Stimulated activated CD4-positive, alpha-beta T cell treated with anti-CD3 and anti-CD28 coated beads, Interleukin-15, amount 100 ng/mL, for 24 hours (primary cell): Measurements from ENCODE around the gene ATP6V1G1.
"Not testable (repeated sequence)": the region's sequence is repeated elsewhere in the genome, so short reads cannot be mapped to it uniquely, and the experiment has no call there.

Source experiments
- DNase-seq: peaks from one replicate; pipeline ENCODE4 v3.0.0-alpha.2; 2020

Gene ATP6V1G1

DNA sequence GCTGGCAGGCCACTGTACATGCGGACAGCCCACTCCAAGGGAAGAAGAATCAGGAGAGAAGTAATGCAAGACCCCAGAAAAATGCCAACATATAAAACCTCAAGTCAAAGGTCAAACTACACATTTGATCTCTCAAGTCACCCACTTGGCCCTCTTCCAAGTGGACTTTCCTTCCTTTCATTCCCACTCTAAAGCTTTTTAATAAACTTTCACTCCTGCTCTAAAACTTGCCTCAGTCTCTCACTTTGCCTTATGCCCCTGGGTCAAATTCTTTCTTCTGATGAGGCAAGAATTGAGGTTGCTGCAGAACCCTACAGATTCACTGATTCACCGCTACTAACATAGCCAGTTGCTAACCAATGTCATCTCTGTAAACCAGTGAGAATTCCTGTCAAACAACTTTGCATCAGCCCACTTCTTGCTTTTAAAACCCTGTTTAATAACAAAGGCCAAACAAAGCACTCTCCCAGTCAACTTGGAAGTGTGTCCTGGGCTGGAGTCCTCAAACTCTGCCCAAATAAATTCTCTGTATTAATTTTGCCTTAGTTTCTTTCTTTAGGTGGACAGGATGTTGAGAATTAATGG, 6.9 kb upstream of the ATP6V1G1 start:
- DNase-seq = no peak

DNA sequence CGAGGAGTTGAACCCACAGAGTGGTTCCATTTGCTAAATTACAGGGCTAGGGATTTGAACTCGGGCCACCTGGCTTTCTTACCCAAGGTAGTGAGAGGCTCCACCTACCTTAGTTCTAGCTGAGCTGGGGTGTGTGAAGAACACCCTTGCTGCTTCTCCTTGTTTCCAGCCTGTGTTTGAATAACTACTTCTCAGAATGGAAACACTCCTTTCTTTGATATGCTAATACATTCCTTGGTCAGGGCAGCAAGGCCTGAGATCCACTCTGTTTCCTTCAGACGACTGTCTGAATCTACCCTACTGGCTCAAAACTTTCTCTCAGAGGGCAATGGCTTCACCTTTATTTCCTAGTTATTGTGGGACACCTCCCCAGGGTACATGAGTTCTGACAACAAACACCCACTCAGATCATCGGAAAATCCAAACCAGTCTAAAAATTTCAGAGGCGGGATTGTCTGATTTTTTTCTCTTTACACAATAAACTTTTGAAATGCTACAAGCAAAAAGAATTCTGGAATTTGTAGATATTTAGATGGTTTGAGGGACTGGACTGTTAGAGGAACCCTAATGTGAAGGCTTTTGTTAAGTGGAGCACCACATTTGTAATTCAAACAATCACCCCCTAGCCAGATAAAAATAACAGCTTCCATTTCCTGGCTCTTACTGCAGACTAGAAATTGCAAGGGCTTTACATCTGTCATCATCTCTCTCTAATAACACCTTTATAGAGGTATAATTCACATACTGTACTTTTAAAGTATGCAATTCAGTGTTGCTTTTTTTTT, 4.0 kb upstream of the ATP6V1G1 start:
- DNase-seq = no peak

DNA sequence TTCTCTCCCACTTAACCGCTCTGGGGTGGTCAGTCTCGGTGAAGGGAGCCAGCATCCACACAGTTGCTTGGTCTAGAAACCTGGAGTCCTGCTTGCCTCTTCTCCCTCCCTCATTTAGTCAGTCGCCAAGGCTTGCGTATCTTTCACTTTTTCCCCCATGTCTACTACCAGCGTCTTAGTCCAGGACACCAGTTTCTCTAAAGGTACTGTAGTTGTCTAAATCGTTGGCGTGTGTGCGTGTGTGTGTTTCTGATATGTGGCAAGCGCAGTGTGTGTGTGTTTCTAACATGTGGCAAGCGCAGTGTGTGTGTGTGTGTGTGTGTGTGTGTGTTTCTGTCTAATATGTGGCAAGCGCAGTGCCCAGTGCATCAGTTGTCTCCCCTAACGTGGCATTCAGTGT, 641 bp downstream of the ATP6V1G1 start:
- peak; percentile 32 for DNase-seq

DNA sequence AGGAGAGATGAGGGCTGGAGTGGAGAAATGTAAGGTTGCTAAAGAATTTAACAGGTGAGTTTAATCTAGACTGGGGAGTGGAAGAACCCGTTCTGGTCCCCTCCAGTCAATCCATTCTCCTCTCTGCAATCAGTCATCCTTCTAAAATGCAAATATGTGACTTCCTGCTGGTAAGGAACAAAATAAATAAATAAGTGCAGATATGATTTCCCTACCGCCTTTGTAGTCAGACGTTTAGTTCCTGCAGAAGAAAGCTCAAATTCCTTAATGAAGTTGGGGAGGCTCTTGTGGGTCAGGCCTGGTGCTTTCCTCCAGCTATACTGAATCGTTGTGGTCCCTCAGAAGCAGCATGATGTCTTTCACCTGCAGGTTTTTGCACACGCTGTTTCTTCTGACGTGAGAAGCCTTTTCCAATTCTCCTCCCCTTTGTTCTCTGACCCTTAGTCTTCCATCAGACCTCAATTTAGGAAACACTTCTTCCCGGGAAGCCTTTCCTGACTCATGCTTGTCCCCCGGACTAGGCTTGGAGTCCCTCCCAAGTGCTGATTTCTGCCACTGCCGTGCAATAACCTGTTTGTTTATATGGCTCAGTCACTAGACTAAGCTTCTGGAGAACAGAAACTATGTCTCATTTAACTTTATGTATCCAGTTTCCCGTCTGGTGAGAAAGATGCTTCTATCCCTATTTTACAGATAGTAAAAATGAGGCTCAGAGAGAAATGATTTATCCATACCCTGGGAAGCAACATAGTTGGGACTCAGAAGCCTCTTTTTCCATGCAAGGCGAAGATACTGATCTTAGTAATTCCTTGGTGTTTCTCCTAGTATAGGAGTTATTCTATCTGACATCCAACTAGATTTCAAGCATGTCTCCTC, 1.3 kb downstream of the ATP6V1G1 start:
- no peak for DNase-seq

DNA sequence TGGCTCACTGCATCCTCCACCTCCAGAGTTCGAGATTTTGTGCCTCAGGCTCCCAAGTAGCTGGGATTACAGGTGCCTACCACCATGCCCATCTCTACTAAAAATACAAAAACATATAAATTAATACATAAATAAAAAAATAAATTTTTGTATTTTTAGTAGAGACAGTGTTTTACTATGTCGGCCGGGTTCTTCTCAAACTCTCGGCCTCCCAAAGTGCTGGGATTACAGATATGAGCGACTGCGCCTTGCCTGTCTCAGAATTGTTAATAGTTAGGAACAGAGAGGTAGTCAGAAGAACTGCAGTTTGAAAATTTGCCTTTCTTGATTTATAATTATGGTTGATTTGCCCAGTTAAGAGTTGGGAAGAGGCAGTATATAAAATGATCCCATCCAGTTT, 2.8 kb downstream of the ATP6V1G1 start:
- DNase-seq = no peak

DNA sequence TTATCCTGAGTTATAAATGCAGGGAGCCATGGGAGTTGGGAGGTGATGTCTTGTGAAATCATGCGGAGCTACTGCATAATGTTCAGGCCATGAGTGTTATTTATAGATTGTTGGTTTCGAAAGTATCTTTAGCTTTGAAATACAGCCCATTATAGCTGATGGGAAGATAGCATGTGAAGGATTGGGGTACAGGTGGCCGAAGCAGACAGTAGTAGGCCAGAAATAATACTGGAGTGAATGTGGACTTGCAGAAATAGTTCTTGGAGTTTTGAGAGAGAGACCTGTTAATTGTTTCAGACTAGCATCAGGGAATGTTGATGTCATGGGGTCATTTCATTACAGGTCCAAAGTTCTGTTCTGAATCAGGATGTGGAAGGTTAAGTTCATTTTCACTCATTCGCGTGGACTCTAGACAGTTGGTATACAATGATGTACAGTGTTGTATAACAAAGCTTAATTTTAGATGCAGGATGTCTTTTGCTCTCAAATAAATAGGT, 3.8 kb downstream of the ATP6V1G1 start:
- DNase-seq = no peak

DNA sequence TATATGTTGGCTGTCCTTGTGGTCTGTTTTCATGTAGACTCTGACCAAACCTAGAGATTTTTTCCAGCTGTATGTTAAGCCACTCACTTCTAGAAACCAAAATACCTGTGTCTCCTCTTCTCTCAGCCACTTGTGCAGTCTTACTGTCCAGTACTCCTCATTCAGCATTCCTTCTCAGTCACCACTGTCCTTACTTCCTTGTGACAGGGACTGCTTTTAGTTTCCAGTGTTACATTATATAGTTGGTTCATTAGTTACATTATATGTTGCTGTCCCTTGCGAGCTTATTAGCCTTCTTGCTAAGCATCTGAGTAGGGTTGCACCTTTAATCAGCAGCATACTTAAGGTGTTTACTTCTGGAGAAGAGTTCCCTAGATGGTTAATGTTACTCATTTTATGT, 4.3 kb downstream of the ATP6V1G1 start:
- no peak for DNase-seq

DNA sequence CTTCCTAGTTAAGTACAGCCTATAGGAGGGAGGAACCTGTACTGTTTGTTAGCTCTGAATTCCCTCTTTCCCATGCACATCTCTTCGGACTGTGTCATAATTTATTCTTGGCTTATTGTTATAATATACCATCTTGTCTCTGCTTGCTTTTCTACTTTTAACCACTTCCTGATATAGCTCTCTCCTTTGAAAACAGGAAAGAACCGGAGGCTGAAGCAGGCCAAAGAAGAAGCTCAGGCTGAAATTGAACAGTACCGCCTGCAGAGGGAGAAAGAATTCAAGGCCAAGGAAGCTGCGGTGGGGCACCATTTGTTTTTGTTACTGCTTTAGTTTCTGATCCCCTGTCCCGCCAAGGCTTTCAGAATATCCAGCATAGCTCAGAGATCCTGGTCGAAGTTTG, 4.8 kb downstream of the ATP6V1G1 start:
- DNase-seq = peak; percentile 41

DNA sequence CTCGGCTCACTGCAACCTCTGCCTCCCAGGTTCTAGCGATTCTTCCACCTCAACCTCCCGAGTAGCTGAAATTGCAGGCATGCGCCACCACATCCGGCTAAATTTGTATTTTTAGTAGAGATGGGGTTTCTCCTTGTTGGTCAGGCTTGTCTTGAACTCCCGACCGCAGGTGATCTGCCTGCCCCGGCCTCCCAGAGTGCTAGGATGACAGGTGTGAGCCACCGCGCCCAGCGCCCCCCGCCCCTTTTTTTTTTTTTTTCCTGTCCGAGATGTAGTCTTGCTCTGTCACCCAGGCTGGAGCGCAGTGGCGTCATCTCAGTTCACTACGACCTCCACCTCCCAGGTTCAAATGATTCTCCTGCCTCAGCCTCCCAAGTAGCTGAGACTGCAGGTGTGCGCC, 6.6 kb downstream of the ATP6V1G1 start:
- DNase-seq = no peak

DNA sequence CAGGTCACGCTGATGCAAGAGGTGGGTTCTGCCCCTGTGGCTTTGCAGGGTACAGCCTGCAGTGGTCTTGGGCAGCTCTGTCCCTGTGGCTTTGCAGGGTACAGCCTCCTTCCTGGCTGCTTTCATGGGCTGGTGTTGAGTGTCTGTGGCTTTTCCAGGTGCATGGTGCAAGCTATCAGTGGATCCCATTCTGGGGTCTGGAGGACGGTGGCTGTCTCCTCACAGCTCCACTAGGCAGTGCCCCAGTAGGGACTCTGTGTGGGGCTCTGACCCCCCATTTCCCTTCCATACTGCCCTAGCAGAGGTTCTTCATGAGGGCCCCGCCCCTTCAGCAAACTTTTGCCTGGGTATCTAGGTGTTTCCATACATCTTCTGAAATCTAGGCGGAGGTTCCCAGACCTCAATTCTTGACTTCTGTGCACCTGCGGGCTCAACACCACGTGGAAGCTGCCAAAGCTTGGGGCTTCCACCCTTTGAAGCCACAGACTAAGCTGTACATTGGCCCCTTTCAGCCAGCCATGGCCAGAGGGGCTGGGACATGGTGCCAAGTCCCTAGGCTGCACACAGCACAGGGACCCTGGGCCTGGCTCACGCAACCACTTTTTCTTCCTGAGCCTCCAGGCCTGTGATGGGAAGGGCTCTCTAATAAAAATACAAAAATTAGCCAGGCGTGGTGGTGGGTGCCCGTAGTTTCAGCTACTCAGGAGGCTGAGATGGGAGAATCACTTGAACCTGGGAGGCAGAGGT, 13.1 kb downstream of the ATP6V1G1 start:
- DNase-seq = not testable (repeated sequence)

DNA sequence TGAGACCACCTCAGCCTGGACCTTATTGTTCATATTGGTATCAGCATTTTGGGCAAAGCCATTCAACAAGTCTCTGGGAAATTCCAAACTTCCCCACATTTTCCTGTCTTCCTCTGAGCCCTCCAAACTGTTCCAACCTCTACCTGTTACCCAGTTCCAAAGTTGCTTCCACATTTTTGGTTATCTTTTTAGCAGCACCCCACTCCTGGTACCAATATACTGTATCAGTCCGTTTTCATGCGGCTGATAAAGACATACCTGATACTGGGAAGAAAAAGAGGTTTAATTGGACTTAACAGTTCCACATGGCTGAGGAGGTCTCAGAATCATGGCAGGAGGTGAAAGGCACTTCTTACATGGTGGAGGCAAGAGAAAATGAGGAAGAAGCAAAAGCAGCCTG, 14.2 kb downstream of the ATP6V1G1 start:
- DNase-seq = not testable (repeated sequence)

DNA sequence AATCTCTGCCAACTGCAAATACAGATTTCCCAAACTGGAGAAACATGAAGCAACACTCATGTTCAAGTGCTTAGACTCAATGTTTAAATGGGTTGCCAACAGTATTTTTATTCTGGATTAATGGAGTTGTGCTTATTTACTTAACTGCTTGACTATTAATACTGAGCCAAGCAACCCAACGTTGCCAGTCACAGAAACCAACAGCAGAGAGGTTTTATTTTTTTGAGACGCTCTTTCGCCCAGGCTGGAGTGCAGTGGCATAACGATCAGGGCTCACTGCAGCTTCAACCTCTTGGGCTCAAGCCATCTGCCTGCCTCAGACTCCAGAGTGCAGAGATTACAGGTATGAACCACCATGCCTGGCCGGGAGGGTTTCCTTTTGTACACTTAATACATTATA, 15.1 kb downstream of the ATP6V1G1 start:
- no peak for DNase-seq

DNA sequence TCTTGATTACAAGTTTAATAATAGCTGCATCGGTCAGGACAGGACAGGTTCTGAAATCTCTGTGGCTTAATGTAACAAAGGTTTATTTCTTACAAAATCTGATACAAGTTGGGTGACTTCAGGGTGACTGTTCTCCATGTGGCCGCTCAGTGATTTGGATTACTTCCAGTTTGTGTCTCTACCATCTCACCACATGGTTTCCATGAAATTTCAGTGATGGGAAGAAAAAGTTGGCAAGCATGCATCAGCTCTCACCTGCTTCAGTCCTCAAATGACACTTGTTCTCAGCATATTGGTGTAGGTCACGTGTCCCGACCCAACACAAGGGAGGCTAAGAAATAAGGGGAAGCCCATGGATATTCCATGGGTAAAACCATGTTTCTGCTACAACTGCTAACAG, 15.7 kb downstream of the ATP6V1G1 start:
- no peak for DNase-seq

DNA sequence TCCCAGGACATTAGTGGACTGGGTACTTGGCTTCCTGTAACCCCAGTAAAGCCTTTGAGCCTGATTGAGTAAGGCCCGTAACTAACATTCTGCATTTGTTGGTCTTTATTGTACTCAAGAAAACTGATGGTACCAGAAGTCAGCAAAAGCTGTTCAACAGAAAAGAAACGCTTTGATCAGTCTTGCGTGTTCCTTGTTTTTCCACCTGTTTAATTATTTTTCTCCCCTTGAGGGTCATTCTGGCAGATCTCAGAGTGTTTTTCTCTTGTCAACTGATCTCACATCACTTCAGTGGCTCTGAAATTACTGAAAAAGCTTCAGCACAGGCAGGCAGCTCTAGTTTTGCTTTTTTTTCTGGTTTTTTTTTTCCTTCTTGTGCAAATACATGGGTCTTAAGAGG, 17.4 kb downstream of the ATP6V1G1 start:
- no peak for DNase-seq

DNA sequence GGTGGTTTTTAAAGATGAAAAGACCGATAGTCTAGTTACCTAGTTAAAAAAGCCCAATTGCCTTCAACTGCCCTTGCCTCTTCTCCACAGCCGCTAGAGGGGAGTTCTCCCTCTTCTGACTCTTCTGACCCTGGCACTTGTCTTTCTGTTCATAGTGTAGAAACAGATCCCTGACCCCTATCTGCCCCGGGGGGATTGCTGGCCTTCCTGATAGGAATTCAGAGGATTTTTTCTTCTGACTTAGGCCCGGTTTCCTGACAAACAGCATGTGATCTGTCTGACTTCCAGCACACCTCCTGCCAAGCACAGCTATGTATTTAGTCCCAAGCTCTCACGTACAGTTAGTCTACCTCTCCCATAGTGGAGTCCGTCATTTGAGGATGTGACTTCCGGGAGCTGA, 18.5 kb downstream of the ATP6V1G1 start:
- no peak for DNase-seq

DNA sequence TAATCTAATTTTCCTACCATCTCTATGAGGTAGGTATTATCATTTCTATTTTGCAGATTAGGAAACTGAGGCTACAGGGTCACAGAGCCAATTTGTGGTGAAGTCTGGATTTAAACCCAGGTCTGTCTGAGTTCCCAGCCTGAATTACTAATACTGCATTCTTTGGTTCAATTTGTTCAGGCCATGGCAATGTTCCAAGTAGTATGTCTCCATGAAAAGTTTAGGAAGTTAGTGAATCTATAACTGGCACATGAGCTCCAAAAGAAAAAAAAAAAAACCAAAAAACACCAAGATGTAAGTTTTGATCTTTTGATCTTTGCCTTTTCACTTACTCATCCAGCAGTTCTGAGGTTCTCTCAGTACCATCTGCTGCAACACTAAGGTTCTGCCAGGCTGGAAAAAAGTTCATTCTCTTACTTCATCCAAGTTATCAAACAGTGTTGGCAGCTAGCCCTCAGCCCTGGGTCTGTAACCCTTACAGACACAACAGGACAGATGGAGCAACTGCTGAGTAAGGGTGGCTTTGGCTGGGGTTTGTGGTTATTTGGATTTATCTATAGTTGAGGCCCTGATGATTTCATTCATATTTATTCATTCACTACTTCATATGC, 19.1 kb downstream of the ATP6V1G1 start:
- DNase-seq = no peak

DNA sequence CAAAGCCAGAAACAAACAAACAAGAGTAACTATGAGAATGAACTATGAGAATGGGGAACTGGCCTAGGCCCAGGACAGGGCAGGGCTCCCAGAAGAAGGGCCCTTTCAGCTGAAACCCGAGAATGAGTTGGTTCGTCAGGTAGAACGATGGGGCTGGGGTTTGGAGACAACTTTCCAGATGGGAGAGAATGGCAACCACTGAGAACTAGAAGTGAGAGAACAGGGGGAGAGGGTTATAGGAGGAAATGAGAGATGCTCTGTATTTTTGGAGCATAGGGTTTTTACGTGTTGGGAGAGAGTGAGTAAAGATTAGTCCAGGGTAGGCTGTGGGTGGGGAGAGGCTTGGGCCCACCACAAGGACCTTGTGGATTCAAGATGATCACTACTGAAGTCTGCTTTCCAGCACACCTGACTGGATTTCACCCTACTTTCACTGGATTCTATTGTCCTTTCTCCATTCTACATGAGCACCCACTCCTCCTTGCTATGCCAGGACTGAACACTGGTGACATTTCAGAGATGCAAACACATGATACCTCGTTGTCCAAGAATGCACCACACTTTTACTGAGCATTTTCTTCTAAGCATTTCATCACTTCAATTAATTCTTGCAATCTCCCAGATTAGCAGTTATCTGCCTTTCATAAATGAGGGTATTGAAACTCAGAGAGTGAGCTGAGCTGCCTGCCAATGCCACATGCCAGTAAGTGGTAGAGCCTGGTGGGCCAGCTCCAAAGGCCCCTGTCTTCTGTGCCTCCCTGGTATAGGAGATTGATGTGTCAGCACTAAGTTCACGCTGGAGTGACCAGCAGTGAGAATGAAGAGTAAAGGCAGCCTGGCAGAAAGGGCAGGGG, 20.3 kb downstream of the ATP6V1G1 start:
- no peak for DNase-seq

DNA sequence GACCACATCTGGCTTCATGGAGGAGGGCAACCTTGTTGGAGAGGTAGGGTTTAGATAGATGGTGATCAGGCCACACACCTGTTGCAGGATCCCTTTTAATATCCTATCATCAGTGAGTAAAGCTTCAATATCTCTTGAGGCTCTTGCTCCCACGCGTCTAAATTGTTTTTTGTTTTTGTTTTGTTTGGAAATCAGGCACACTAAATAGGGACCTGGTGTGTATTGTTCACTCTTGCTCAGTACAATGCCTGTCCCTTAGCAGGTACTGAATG, 20.9 kb downstream of the ATP6V1G1 start:
- no peak for DNase-seq

DNA sequence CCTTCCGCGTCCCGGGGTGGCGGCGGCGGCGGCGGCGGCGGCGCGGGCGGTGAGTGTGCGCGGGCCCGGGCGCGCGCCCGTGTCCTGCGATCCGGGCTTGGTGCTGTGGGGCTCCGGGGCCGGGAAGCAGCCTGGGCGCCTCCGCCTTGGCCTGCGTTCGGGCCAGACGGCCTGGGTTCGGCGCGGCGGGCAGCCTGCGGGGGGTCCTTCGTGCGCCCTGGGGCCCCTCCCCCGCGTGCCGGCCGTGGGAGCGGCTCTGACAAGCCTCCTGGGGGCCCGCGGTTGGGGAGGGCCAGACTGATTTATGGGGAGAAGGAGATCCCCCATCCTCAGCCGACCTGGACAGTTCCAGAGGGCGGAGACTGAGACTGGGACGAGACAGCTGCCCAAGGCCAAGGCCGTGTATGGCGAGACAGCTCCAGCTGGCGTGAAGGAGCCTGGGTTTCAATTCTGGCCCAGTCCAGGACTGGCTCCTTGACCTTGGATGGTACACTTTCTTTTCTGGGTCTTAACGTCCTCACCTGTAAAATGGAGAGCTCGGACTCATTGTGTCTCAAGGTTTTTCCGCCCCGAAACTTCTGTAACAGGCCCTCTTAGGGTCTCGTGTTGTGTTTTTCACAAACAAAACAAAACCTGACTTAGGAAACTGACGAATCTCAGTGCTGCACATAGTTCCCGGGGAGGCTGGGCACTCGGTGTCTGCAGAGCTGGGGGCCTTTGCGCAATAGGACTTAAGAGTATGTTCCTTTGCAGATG, 24.1 kb downstream of the ATP6V1G1 start:
- peak; percentile 63 for DNase-seq

DNA sequence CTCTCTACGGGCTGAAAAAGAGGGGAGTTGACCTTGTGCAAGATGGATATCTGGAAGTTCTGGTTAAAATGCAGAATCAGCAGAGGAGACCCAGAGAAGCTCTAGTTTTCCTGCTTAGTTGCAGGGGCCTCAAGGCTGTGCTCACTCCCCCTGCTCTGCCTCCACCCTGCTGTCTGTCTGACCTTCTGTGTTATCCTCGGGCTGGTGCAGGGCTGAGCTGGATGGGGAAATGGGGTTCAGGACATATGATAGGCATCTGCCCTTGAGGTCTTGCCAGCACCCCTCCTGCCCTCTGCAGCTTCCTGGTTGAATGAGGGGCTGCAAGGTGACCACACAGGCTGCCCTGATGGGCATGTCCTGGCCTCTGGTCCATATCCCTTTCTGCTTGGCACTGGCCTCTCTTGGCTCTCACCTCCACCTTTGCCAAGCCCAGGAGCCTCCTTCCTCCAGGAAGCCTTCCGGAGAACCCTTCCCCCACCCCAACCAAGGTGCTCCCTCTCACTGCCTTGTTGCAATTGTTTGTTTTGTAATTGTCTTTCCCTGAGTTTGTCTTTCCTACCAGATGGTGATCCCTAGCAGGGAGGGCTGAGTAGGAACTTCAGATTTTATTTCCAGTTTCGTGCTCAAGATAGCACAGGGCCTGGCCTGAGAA, 24.8 kb downstream of the ATP6V1G1 start:
- no peak for DNase-seq
